GM10266 (cell line): ENCODE measurements around the gene TMEM14C.
"Not testable (repeated sequence)": the region's sequence is repeated elsewhere in the genome, so short reads cannot be mapped to it uniquely, and the experiment has no call there.

Source experiments
- DNase-seq: peaks from one replicate; pipeline ENCODE4 v3.0.0; 2012; ENCODE audit errors: extremely low spot score
- TF ChIP-seq, protein P1 (sequence below): IDR thresholded peaks from 2 replicates; pipeline ENCODE4 v1.5.1; 2012; ENCODE audit warnings: mild to moderate bottlenecking, low read depth; ENCODE audit not compliant: control insufficient read depth, insufficient read depth; ENCODE audit errors: missing control alignments

The TMEM14C gene

DNA sequence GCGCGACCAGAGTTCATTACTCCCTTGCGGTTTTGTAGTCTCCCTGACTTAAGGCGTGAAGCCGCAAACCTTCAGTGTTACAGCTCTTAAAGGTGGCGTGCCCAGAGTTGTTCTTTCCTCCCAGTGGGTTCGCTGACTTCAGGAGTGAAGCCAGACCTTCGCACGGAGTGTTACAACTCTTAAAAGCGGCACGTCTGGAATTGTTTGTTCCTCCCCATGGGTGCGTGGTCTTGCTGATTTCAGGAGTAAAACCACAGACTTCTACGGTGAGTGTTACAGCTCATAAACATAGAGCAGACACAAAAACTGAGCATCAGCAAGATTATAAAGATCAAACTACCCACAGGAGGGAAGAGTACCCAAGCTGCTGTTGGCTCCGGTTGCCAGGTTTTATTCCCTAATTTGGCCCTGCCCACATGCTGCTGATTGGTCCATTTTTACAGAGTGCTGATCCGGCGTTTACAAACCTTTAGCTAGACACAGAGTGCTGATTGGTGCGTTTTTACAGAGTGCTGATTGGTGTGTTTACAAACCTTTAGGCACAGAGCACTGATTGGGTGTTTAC lies 10.4 kb downstream of the TMEM14C start:
- TF ChIP-seq, protein P1, sequence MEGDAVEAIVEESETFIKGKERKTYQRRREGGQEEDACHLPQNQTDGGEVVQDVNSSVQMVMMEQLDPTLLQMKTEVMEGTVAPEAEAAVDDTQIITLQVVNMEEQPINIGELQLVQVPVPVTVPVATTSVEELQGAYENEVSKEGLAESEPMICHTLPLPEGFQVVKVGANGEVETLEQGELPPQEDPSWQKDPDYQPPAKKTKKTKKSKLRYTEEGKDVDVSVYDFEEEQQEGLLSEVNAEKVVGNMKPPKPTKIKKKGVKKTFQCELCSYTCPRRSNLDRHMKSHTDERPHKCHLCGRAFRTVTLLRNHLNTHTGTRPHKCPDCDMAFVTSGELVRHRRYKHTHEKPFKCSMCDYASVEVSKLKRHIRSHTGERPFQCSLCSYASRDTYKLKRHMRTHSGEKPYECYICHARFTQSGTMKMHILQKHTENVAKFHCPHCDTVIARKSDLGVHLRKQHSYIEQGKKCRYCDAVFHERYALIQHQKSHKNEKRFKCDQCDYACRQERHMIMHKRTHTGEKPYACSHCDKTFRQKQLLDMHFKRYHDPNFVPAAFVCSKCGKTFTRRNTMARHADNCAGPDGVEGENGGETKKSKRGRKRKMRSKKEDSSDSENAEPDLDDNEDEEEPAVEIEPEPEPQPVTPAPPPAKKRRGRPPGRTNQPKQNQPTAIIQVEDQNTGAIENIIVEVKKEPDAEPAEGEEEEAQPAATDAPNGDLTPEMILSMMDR = no peak
- DNase-seq = no peak

DNA sequence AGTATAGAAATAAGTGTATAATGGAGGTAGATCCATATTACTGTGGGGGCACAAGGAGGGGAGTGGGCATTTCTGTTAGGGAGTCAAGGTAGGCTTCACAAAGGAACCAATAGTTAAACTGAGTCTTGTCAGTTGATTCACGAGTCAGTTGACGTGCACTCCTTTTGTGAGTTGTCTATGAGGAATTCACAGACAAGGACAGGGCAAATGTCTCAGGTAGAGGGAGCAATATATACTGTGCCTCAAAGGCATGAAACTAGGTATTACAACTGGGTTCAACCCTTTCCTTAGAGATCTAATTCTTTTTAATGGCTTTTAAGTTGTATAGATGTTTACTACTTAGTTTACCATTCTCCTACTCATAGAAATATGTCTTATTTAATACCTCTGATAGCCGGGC lies 11.0 kb downstream of the TMEM14C start:
- TF ChIP-seq, protein P1 = no peak
- DNase-seq = no peak

DNA sequence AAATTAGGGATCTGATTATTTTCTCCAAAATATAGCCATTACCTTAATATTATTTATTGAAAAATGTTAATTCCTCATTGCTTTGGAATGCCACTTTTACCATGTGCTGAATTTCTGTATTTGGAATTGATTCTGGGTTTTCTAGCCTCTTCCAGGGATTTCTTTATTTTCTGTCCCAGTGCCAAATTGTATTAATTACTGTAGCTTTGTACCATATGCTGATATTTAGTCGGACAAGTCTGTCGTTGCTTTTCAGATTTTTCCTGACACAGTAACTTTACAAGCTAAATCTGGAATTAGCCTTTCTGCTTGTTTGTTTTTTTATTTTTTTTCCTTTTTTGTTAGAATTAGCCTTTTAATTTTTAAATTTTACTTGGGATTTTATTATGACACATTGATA lies 13.9 kb downstream of the TMEM14C start:
- no peak for DNase-seq
- TF ChIP-seq, protein P1 = no peak

DNA sequence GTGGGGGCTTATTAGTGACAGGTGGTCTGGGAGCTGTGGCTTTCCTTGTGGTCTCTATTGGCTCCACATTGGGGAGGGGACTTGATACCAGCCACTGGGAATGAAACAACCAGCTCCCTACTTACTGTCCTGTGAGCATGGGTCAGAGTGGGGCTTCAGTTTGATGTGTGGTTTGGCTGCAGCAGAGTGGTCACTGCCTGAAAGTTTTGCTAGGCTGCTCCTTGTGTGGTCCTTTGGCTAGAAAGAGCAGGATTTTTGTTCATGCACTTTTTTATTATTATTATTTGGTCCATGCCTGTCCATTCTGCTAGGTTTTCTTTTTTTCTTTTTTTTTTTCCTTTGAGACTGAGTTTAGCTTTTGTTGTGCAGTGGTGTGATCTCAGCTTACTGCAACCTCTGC lies 17.2 kb downstream of the TMEM14C start:
- TF ChIP-seq, protein P1 = no peak
- DNase-seq = no peak

DNA sequence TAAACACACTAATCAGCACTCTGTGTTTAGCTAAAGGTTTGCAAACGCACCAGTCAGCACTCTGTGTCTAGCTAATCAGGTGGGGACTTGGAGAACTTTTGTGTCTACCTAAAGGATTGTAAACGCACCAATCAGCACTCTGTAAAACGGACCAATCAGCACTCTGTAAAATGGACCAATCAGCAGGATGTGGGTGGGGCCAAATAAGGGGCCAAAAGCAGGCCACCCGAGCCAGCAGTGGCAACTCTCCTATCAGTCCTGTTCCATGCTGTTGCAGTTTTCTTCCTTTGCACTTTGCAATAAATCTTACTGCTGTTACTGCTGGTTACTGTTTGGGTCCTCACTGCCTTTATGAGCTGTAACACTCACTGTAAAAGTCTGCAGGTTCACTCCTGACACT lies 18.8 kb downstream of the TMEM14C start:
- not testable (repeated sequence) for DNase-seq

DNA sequence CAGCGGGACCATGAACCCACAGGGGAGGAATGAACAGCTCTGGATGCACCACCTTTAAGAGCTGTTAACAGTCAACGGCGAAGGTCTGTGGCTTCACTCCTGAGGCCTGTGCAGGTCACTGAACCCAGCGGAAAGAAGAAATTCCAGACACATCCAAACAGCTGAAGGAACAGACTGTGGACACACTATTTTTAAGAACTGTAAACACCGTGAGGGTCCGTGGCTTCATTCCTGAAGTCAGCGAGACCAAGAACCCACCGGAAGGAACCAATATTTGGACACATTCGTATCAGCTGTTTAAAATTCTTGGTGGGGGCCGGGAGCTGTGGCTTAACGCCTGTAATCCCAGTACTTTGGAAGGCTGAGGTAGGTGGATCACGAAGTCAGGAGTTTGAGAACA lies 19.4 kb downstream of the TMEM14C start:
- TF ChIP-seq, protein P1 = no peak
- no peak for DNase-seq

DNA sequence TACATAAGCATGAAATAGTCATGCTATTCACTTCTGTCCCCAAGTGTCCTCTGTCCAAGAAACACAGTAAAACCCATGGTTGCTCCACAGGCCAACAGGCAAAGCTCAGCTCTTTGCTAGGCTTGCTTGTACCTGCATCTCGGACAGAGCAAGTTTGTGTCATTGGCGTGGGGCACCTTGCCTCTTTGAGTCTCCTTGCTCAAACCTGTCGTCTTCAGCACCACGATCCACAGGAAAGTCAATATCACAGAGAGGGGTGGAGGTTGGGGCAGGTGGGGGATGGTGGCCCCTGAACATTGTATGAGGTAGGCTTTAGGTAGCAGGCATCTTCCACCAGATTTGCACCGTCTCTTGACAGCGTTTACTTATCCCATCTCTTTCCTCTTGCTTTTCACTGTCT lies 20.6 kb downstream of the TMEM14C start:
- TF ChIP-seq, protein P1 = no peak
- no peak for DNase-seq

DNA sequence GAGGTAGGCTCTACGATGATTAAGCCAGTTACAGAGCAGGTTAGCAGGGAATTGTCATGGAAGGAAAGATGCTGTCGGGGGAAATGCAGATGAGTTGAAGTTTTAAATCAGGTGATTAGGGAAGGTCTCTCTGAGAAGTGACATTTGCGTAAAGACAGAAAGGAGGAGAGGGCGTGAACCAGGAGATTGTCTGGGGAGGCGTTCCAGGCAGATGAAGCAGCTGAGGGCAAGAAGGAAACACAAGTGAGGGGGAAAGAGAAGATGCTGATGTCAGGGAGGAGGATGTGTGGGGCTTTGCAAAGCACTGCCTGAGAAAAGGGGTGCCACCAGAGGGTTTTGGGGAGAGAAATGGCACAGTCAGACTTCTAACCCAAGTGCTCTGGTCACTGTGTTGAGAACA lies 22.2 kb downstream of the TMEM14C start:
- no peak for DNase-seq
- TF ChIP-seq, protein P1 = no peak
